Fibroblast of villous mesenchyme (primary cell): ENCODE measurements around the gene ATP2C2. TPM values are rescaled to one million over a fixed set of nuclear protein-coding genes. Genes with fewer than 3 reads are reported as not detected.

Experiments used
- DNase-seq: peaks from one replicate; pipeline ENCODE4 v3.0.0-alpha.2; 2010; ENCODE audit warnings: low read depth
- H3K4me3 ChIP-seq: 2 replicates; pipeline ENCODE4 v1.5.1; 2011; ENCODE audit warnings: low read depth, mild to moderate bottlenecking, low read length
- total RNA-seq: library from RNA; depleted of rRNA; stranded (reverse); fragments of >200 nt; gene quantifications from 2 replicates; pipeline ENCODE4 v1.2.3, GENCODE V29; 2012
- TF ChIP-seq, protein P1 (sequence below): IDR thresholded peaks from 2 replicates; pipeline ENCODE4 v1.5.1; 2012; ENCODE audit warnings: low read depth, mild to moderate bottlenecking, low read length; ENCODE audit not compliant: insufficient read depth

The ATP2C2 gene
- total RNA-seq, 1 donor: not detected

DNA sequence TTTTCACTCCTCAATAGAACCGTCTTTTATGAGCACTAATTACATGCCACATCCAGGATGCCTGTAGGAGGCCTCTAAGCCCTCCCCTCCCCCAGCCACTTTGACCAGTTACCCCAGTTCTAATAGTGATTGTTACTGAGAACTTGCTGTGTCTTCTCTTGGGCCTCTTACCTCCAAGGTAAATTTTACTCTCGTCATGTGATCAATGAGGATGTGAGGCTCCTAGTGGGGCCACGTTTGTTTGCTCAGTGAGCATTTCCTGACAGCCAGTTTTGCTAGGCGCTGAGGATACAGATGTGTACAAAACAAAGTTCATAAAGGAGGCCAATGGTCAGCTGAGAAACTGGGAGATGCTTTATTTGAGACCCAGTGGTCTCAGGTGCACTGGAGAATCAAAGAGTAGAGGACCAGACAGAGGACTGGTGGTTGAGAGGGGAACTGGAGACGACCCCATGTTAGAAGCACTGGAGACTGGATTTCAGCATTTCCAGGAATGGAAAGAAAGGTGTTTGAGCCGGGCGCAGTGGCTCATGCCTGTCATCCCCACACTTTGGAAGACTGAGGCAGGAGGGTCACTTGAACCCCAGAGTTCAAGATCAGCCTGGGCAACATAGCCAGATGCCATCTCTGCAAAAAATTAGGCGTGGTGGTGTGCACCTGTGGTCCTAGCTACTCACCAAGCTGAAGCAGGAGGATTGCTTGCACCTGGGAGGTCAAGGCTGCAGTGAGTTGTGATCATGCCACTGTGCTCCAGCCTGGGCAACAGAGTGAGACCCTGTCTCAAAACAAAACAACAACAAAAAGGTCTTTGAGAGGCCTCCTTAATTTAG is 2.6 kb downstream of the ATP2C2 start:
- no peak for DNase-seq
- TF ChIP-seq, protein P1, sequence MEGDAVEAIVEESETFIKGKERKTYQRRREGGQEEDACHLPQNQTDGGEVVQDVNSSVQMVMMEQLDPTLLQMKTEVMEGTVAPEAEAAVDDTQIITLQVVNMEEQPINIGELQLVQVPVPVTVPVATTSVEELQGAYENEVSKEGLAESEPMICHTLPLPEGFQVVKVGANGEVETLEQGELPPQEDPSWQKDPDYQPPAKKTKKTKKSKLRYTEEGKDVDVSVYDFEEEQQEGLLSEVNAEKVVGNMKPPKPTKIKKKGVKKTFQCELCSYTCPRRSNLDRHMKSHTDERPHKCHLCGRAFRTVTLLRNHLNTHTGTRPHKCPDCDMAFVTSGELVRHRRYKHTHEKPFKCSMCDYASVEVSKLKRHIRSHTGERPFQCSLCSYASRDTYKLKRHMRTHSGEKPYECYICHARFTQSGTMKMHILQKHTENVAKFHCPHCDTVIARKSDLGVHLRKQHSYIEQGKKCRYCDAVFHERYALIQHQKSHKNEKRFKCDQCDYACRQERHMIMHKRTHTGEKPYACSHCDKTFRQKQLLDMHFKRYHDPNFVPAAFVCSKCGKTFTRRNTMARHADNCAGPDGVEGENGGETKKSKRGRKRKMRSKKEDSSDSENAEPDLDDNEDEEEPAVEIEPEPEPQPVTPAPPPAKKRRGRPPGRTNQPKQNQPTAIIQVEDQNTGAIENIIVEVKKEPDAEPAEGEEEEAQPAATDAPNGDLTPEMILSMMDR: no peak
- no peak overlapping the region for H3K4me3 ChIP-seq

DNA sequence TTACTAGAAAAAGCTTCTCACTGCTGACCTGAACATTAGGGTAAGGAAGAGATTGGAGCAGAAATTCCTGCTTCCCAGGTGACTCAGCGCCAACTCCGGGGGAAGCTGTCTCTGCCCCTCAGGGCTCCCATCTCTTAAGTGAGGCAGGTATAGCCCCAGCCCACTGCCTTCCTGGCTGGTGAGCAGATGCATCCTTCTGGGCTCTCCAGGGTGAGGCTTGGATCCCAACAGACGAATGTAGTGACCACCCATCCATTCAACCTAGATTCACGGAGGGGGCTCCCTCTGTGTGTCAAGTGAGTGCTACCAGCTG is 3.2 kb downstream of the ATP2C2 start:
- H3K4me3 ChIP-seq: no peak overlapping the region
- TF ChIP-seq, protein P1: no peak
- DNase-seq: no peak

DNA sequence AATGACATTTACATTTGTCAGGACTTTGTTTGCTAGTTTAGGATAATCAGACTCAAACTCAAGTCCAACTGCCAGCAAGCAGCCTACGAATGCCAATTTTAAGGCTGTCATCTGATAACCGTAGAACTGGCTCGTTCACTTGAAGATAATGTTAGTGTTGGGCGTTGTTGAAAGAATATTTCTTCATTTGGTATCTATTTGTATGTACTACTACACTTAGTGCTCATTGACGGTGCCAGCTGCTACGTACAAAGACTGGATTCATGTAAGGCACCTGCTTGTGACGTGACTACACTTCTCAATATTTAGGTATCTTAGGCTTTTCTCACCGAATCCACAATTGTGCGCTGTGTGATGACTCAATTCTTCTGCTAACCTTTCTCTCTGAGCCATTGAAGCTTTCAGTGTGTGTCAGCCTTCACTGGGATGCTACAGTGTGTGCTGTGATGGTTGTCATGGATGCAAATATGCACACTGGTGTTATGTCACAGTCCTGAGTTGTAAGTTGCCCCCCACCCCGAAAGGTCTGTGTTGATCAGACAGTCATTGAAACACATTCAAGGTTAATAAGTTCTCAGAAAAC is 5.7 kb downstream of the ATP2C2 start:
- TF ChIP-seq, protein P1: no peak
- H3K4me3 ChIP-seq: no peak overlapping the region
- no peak for DNase-seq

DNA sequence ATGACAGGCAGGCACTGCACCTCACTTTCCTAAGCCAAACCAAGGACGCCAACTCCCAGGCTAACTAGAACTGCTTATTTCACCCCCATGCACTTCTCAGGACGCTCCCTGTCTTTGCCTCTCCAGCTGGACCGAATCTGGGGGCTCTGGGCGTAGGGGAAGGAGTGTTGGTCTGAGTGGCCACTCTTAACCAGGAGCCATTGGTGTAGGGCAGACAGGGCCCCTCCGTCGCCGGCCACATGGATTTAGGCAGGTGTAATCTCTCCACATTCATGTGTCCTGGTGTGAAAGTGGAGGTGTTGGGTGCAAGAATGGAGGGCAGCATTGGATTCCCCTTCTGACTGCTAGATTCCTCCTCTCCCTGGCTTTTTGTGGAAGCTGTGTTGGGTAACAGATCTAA is 9.8 kb downstream of the ATP2C2 start:
- TF ChIP-seq, protein P1: no peak
- no peak overlapping the region for H3K4me3 ChIP-seq
- no peak for DNase-seq

DNA sequence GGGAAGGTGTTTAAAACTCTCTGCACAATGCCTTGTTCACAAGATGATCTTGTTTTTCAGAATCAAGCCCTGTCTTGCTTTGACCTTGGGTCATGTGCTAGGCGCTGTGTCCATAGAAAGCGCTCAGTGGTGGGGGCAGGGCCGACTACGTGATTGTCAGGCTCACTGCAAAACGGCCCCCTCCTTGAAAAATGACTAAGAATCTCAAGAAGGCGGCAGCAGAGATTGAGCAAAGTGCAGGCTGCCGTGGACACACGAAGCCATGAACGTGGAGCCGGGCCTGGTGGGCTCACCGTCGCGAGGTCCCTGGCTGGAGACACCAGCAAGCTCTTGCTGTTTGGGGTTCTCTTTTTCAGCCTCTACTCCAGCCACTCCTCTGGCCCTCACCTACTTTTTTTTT is 10.2 kb downstream of the ATP2C2 start:
- no peak for DNase-seq
- H3K4me3 ChIP-seq: no peak overlapping the region
- TF ChIP-seq, protein P1: no peak

DNA sequence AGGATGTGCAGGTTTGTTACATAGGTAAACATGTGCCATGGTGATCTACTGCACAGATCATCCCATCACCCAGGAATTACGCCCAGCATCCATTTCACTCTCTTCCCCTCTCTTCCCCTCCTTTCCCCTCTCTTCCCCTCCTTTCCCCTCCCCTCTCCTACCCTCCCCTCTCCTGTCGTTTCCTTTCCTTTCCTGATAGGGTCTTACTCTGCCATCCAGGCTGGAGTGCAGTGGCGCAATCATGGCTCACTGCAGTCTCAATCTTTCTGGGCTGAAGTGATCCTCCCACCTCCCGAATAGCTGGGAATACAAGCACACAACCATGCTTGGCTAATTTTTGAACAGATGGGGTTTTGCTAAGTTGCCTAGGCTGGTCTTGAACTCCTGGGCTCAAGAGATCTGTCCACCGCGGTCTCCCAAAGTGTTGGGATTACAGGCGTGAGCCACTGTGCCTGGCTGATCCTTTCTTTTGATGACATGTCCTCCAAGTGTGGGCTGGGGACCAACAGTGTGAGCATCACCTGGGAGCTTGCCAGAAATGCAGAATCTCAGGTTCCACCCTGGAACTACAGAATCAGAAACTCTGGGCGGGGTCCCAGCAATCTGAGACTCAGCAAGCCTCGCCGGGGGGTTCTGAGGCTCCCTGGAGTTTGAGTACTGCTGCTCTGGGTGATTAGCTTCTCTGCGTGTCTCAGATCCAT is 10.8 kb downstream of the ATP2C2 start:
- TF ChIP-seq, protein P1: no peak
- H3K4me3 ChIP-seq: no peak overlapping the region
- DNase-seq: no peak
